HG03066 (cell line): ENCODE measurements around the gene C3orf20.
"Not testable (repeated sequence)": the region's sequence is repeated elsewhere in the genome, so short reads cannot be mapped to it uniquely, and the experiment has no call there.

Source experiments
- ATAC-seq: cut with Tn5 transposase; IDR thresholded peaks from one replicate; pipeline ENCODE4 v1.9.1; 2021; ENCODE audit warnings: low read depth; ENCODE audit not compliant: unreplicated experiment

Gene C3orf20

GRCh38 chr3:14808502-14809266 is 133.7 kb downstream of the C3orf20 start:
- ATAC-seq: no peak

- not testable (repeated sequence) for ATAC-seq
Measured at GRCh38 chr3:14809611-14810010, 134.7 kb downstream of the C3orf20 start.

- no peak for ATAC-seq
Measured at GRCh38 chr3:14810070-14810791, 135.3 kb downstream of the C3orf20 start.

GRCh38 chr3:14810801-14811661 is 136.1 kb downstream of the C3orf20 start:
- ATAC-seq: no peak

GRCh38 chr3:14811684-14812083 is 136.7 kb downstream of the C3orf20 start:
- ATAC-seq: no peak

GRCh38 chr3:14812196-14812790 is 137.4 kb downstream of the C3orf20 start:
- ATAC-seq: no peak

- no peak for ATAC-seq
Measured at GRCh38 chr3:14814411-14814871, 139.5 kb downstream of the C3orf20 start.

- ATAC-seq: no peak
Measured at GRCh38 chr3:14816359-14816758, 141.4 kb downstream of the C3orf20 start.

GRCh38 chr3:14818804-14819500 is 144.0 kb downstream of the C3orf20 start, which contains the start of gene FGD5:
TSS of gene FGD5 (plus strand) at chr3:14818962. CDS start at chr3:14819072, 110 bp downstream.
- no peak for ATAC-seq

- ATAC-seq: no peak
Measured at GRCh38 chr3:14819671-14820070, 144.7 kb downstream of the C3orf20 start.

- ATAC-seq: no peak
Measured at GRCh38 chr3:14820156-14820555, 145.2 kb downstream of the C3orf20 start.

GRCh38 chr3:14821151-14821550 is 146.2 kb downstream of the C3orf20 start:
- ATAC-seq: no peak

- no peak for ATAC-seq
Measured at GRCh38 chr3:14822134-14822533, 147.2 kb downstream of the C3orf20 start.
